ENCODE results near the gene ZNF611.

Gene ZNF611

GRCh38 chr19:52653161-52653560, 81.7 kb downstream of the ZNF611 start:
- TF ChIP-seq TEAD4 (IDR thresholded peaks at IDR 0.05) (no peak), NFIC (IDR thresholded peaks at IDR 0.05) (no peak), ZBTB7A (IDR thresholded peaks at IDR 0.05; ENCODE audit: low read depth) (no peak), EGR1 (IDR thresholded peaks at IDR 0.05) (no peak), USF1 (IDR thresholded peaks at IDR 0.05) (no peak)

Data from Ishikawa (cell line).